HG03378 (cell line): ENCODE data around the gene NTRK1.

Experiments
- ATAC-seq: cut with Tn5 transposase; IDR thresholded peaks from one replicate; pipeline ENCODE4 v1.9.1; 2021; ENCODE audit warnings: mild to moderate bottlenecking, moderate library complexity; ENCODE audit not compliant: unreplicated experiment

NTRK1 gene

DNA sequence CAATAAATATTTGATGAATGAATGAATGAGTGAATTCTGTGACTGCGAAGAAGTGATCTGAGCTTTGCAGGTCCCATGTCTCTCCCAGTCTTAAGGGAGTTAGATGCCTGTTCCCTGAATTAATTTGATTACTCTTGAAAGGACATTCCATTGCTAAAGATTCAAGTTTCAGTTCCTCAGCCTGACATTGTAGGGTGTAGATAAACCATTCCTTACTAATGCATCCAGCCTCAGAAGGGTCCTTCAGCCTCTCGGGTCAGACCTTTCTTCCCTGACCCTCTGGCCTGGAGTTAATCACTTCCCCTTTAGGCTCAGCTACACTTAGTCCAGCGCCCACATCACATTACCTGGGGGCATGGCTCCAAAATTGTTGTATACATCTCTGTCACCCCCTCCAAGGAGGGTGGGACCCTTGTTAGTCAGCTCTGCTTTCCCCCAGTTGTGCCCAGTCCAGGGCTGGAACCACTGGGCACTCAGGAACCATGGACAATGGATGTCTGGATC, 4.3 kb upstream of the NTRK1 start:
- no peak for ATAC-seq

DNA sequence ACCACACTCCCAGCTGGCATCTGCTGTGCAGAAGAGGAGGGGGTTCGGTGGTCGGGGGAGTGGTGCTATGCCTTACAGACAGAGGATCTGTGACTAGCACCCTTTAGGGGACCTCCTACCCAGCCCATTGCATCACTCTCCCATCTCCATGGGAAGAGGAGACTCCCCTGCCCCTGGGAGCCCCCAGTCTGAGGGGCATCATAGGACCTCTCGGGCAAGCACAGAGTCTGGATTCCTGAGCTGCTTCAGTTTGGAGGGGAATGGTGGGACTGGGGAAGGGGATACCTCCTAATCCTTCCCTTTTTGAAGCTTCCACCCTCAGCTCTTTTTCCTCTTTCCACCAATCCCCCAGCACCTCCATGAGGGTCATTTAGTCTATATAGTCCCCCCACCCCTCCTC, 3.1 kb upstream of the NTRK1 start:
- no peak for ATAC-seq

DNA sequence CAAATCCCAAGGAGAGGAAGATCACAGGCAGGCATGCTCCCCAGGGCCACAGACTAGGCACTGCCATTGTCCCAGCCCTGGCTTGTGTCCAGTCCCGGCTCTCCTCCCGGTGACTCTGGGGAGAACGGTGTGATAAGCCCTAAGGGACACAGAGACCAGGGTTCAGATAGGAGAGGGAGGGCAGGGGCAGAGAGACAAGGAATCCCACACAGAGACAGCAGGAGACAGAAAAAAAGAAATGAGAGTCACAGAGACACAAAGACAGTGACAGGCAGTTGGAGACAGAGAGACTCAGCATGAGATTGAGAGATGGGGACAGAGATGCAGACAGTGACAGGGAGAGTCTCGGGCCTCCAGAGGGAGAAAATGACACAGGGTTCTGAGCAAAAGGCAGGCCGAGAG, 2.1 kb upstream of the NTRK1 start:
- no peak for ATAC-seq

DNA sequence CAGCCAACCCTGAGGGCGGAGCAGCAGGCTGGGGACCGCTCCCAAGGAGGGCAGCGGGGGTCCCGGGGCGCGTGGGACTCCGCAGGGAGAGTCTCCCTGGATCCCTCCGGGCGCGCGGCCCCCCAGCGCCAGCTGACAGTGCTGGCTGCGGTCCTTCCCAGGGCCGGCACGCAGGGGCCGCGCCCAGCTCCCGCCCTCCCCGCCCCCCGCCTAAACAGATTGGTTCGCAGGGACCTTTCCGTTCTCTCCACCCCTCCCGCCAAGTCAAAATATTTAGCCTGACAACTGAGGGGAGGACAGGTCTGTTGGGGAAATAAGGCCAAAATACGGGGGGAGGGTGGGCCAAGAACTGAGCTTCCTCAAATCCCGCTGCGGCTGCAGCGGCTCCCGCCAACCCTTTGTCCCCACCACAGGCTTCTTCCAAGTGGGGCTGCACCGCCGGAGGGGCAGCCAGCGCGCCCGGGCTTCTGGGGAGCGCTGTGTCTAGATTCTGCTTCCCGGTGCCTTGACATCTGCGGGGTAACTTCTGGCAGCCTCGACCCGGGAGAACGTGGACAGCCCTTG, 1.6 kb upstream of the NTRK1 start, which contains the start of gene INSRR:
Gene INSRR (minus strand): TSS at position 159 of the 564 bp plus-strand sequence. CDS start 496 bp downstream, outside the sequence.
- no peak for ATAC-seq

DNA sequence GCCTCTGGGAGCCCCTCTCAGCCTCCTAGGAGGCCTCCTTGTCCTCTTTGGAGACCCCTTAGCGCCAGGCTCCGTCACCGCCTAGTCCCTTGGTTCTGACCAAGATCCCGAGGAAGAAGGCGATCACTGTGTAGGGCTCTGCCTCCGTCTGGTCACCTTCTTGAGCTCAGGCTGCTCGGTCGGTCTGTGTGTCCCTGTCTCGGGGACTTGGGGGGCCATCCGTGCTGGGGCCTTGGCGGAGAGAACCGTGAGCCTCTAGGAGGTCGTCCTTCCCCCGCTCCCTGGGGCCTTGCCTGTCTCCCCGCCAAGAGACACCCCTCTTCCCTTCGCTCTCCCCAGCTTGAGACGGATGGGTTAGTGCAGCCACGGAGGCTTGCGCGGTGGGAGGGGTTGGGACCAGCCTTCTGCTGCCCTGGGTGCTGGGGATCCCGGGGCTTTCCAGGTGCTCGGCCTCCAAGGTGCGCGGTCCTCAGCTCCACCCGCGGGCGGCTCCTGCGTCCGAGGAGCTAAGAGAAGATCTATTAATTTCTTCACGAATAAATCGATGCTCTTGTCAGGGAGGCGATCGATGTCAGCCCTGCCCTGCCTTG, 1.0 kb upstream of the NTRK1 start:
- ATAC-seq, result no peak

DNA sequence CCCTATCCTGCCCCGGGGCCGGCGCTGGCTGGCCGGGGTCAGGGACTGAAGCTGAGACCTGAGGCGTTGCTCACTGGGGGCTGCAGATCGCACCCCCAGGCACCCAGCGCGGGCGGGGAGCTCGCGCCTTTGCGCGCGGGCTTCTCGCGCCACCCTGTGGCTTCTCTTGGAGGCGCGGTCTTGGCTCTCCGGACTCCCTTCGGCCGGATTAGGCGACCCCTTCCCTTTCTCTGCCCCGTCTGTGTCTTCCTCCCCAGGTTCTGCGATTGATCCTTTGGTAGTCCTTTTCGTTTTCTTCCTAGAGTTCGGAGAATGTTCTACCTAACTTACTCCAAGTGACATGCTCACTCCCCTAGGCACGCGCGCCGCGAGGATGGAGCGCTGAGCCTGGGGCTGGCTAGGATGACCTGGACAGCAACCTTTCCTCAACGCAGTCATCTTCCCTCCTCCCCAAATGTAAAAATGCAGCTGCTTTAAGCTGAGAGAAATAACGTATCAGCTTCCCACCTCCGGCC, 495 bp upstream of the NTRK1 start:
- no peak for ATAC-seq

DNA sequence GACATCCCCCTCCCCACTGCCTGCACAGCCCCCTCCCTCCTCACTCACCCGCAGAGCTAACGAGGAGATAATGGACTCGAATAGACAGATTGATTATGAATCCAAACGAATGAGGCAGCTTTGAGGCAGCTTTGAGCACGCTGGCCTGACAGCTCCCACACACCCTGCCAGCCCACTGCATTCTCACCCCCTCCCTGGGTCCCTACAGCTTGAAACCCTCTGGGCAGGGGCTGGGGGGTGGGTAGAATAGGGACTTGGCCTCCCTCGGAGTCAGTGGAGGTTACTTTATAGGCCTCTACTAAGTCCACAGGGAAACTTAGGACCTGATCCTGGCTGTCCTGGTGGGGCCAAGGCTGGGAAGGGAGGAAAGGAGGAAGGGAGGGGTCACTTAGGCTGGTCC, 1.9 kb downstream of the NTRK1 start:
- no peak for ATAC-seq

DNA sequence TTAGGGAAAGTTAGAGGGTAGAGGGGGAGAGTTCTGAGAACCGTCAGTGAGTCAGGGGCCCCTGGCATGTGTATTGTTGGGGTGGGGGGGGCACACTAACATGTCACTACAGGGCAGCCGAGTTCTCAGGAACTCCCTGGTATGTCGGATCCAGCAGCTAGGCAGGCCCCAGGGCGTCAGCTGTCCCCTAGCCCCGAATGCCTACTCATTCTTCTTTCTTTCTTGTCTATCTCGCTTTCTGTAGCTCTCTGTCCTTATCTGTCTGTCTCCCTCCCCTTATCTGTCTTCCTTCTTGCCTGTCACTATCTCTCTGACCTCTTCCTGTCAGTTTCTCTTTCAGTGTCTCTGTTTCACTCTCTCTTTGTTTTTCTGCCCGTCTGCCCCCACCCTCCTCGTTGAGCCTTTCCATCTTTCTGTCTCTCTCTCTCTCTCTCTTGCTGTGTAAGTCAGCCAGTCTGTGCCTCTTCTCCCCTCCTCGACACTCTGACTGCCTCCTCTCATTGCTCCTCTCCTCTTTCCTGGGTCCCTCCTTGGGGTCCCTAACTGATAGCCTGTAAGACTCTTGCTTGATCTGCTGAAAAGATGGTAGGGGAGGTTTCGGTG, 2.4 kb downstream of the NTRK1 start:
- no peak for ATAC-seq

DNA sequence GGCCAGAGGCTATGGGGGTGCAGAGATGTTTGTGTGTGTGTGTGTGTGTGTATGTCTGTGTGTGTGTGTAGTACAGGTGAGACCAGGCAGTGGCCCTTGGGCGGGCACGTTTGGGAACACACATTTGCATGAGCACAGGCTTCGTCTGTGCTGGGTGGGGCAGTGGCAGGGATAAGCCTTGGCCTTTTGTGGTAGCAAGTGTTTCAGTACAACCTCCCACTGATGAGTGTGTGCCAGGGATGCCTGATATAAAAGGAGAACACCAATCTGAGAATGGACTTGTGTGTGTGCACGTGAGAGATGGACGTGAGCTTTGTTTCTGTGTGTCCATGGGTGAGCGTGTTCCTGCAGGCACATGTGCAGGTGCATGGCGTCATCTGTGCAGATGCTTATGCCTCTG, 3.0 kb downstream of the NTRK1 start:
- ATAC-seq, result no peak

DNA sequence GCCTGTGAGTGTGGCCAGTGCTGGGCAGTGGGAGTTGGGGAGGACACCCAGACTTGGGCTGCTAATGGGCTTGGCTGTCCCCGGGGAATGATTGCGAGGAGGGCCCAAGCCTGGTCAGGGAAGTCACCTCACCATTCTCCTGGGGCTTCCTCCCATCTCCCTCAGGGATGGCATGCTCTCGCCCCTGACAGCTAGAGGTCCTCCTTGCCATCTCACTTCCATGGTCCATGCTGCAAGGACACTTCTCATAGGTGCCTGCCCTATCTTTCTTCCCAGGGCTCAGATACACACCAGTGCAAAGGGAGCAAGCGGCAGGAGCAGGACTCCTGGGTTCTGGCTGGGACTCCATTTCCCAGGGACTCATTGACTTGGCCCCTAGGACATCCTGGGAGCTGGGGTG, 4.1 kb downstream of the NTRK1 start:
- no peak for ATAC-seq

DNA sequence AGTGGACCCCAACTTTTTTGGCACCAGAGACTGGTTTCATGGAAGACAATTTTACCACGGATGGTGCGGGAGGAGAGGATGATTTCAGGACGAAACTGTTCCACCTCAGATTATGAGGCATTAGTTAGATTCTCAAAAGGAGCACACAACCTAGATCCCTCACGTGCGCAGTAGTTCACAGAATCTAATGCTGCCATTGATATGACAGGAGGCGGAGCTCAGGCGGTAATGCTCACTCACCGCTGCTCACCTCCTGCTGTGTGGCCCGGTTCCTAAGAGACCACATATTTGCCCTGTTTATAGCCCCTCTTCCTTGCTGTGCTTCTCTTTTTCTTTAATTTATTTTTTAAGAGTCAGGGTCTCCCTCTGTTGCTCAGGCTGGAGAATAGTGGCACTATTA, 4.6 kb downstream of the NTRK1 start:
- no peak for ATAC-seq

DNA sequence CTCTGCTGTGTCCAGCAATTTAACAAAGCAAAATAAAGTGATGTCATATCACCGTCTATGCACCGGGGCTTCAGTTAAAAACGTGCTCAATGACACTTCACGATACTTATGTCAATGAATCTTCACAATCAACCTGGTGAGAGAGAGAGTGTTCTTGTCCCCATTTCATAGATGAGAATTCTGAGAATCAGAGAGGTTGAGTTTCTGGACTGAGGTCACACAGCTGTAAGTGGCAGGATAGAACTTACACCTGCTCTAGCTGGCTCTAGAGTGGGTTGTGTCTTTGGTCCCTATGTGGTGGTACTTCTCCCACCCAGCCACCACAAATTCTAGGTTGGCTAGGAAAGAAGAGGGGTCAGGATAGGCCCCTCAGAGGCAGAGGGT, 5.2 kb downstream of the NTRK1 start:
- ATAC-seq, result no peak

DNA sequence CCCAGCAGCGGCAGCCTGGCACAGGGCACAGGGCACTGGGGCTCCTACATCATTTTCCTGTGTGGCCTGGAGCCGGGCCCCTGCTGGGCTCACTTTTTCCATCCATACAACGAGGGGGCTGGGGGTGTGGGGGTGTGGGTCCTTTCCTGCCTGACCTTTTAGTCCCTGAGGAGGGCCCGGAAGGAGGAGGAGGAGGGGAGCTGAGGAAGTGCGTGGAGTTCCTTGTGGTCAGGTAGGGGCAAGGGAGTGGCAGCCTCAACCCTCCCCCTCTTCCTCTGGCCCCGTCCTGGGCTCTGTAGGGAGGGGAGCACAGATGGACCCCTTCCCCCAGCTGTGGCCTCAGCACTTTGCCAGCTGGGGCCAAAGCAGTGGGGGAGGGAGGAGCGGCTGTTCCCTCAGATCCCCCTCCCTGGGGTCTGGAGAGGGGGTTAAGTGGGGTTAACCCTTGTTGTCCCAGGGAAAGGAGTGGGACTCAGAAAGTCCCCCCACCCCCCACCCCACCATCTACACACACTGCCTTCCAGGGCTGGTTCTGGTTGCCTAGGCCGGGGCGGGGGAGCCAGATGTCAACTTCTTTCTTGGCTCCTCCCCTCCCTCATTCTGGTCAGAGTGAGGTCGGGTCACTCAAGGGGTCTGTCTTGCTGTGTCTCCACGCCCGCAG, 5.7 kb downstream of the NTRK1 start:
- ATAC-seq, result no peak

DNA sequence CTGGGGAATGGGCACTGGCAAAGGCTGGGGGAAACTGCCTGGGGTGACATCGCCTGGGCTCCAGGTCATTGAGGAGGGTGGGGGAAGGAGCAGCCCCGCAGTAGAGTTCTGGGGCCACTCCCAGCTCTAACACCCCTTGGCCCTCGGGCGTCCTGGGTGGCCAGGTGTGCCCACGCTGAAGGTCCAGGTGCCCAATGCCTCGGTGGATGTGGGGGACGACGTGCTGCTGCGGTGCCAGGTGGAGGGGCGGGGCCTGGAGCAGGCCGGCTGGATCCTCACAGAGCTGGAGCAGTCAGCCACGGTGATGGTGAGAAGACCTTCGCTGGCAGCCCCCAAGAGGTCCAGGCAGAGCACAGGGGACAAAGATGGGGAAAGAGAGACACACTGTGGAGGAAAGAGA, 7.7 kb downstream of the NTRK1 start:
- no peak for ATAC-seq

DNA sequence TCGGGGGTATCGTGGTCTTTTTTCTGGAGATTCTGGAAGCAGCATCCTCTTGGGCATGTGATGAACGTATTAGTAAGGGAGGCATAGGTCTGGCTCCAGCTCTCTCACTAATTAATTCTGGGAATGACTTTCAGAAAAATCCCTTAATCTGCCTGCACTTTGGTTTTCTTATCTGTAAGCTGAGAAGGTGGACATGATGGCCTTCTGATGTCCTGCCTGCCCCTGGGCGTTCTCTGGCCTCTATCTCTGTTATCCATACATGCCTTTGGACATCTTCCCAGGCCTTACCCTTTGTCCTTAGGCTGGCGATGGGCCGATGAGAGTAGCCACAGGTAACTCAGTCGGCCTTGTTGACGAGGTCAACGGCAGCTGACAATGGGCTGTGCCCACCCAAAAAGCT, 8.8 kb downstream of the NTRK1 start:
- no peak for ATAC-seq

DNA sequence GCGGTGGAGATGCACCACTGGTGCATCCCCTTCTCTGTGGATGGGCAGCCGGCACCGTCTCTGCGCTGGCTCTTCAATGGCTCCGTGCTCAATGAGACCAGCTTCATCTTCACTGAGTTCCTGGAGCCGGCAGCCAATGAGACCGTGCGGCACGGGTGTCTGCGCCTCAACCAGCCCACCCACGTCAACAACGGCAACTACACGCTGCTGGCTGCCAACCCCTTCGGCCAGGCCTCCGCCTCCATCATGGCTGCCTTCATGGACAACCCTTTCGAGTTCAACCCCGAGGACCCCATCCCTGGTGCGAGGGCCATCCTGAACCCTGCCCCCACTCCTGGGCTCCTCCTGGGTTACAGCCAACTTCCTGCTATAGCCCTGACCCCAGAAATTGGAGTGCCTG, 13.0 kb downstream of the NTRK1 start:
- no peak for ATAC-seq

DNA sequence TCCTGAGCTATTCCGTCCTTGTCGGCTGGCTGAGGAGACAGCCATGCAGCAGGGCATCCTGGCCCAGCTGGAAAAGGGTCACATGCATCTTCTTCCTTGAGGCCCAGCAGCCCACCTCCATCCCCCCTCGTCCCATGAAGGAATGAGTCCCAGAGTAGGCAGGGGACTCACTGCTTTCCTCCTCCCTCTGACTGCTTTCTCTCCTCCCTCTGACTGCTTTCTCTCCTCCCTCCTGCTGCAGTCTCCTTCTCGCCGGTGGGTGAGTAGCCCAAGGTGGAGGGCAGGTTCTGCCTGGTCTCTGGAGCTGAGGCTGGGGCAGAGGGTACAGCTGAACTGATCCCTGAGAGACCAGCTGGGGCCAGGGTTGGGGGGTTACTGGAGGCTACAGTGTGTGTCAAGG, 13.5 kb downstream of the NTRK1 start:
- ATAC-seq, result no peak

DNA sequence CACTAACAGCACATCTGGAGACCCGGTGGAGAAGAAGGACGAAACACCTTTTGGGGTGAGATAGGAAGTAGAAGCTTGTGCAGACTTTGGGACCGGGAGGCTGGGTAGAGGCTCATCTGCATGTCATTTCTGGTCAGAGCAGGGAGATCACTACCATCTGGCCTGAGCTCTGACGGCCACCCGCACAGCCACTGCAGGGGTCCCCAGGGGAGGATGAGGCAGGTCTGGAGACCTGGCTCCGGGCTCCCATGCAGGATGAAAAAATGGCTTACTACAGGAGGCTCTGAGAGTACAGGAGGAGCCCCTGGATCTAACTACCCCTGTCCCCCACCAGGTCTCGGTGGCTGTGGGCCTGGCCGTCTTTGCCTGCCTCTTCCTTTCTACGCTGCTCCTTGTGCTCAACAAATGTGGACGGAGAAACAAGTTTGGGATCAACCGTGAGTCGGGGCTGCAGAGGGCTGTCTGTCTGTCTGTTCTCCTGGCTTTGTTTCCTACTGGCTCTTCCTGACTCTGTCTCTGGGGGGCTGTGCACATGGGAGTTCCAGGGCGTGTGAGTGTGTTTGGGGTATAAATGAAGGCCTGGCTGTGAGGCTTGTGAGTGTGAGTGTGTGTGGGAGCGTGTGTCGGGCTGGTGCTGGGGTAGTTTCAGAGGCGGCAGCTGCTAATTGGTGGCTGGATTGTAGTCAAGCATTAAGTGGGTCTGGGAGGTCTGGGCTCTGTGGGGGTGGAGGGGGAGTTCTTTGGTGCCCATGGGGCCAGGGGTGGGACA, 14.1 kb downstream of the NTRK1 start:
- ATAC-seq, result no peak

DNA sequence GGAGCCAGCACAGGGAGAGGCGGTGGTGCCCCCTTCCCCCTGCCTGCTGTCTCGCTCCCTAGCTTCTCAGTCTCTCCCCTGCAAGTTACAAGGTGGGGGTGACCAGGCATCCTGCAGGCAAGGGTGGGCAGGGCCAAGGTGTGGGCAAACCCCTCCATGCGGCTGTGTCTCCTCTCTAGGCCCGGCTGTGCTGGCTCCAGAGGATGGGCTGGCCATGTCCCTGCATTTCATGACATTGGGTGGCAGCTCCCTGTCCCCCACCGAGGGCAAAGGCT, 14.6 kb downstream of the NTRK1 start:
- ATAC-seq, result no peak

DNA sequence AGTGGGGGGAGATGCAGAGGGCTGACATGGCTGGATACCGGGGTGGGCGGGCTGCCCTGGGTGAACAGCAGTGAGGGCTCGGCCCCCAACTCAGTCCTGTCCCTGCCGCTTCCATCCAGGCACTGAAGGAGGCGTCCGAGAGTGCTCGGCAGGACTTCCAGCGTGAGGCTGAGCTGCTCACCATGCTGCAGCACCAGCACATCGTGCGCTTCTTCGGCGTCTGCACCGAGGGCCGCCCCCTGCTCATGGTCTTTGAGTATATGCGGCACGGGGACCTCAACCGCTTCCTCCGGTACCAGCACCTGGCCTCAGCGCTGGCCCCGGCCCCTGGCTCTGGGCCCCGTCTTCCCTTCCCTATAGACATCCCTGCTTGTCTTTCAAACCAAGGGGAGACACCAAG, 15.6 kb downstream of the NTRK1 start:
- no peak for ATAC-seq

DNA sequence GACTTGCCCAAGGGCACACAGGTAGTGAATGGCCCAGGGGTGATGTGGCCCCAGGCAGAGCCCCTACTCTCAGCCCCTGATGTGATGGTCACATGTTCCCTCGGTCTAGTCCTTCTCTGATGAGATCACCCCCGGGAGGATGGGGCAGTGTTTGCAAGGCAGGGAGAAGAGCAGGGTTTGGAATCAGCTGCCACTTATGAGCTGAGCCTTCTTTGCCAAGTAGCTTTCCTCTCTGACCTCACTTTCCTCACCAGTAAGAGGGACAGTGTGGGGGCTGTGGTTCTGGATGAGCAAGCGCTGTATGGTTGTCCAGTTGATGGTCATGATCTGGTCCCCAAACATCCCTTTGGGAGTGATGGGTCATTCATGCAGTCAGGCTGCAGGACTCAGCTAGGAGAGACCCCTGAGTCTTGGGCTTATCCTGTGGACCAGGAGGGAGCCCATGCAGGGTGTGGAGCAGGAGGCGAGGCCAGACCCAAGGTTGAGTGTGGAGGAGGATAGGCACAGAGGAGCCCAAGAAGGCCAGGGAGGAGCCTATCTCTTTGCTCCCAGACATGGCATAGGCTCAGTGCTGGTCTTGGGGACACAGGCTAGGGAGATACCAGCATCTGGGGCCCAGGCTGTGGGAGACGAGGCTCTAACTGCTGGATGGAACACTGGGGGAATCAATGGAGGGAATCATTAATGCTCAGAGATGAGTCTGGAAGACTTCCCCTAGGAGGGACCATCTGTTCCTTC, 16.9 kb downstream of the NTRK1 start:
- ATAC-seq, result no peak
